Skeletal muscle cell (primary cell): ENCODE measurements around the gene TSEN2.
"Not testable (repeated sequence)": the region's sequence is repeated elsewhere in the genome, so short reads cannot be mapped to it uniquely, and the experiment has no call there.

Experiments used
- DNase-seq: peaks from one replicate; pipeline ENCODE4 v3.0.0-alpha.2; 2010; ENCODE audit warnings: low read depth
- H3K4me3 ChIP-seq: 2 replicates; pipeline ENCODE4 v1.5.1; 2011; ENCODE audit warnings: low read depth, mild to moderate bottlenecking, control low read depth, low read length, moderate library complexity

Gene TSEN2

GRCh38 chr3:12484198-12484982 is at the start of gene TSEN2:
Gene TSEN2 (plus strand): TSS chr3:12484480. CDS start chr3:12489801, 5,321 bp downstream.
- peak; percentile 84 for DNase-seq
- H3K4me3 ChIP-seq: peak within 1 kb of the TSS; percentile 86

- peak; percentile 74 for DNase-seq
- no peak overlapping the region for H3K4me3 ChIP-seq
These were observed 47.6 kb upstream of the TSEN2 start for GRCh38 chr3:12436514-12437220.

- H3K4me3 ChIP-seq: no peak overlapping the region
- DNase-seq: no peak
These were observed 47.1 kb upstream of the TSEN2 start for GRCh38 chr3:12437221-12437605.

- no peak overlapping the region for H3K4me3 ChIP-seq
- no peak for DNase-seq
These were observed 46.4 kb upstream of the TSEN2 start for GRCh38 chr3:12437861-12438260.

- H3K4me3 ChIP-seq: no peak overlapping the region
These were observed 46.0 kb upstream of the TSEN2 start for GRCh38 chr3:12438318-12438717.

GRCh38 chr3:12439161-12439940 is 44.9 kb upstream of the TSEN2 start:
- DNase-seq: no peak
- H3K4me3 ChIP-seq: no peak overlapping the region

More at GRCh38 chr3:12438318-12438717, 46.0 kb upstream of the TSEN2 start:
- DNase-seq: no peak

- no peak overlapping the region for H3K4me3 ChIP-seq
- DNase-seq: peak; percentile 88
These were observed 43.2 kb upstream of the TSEN2 start for GRCh38 chr3:12440927-12441714.

- H3K4me3 ChIP-seq: no peak overlapping the region
- no peak for DNase-seq
These were observed 41.4 kb upstream of the TSEN2 start for GRCh38 chr3:12442654-12443501.

GRCh38 chr3:12443781-12444522 is 40.3 kb upstream of the TSEN2 start:
- H3K4me3 ChIP-seq: no peak overlapping the region
- no peak for DNase-seq

- H3K4me3 ChIP-seq: no peak overlapping the region
- DNase-seq: no peak
These were observed 39.5 kb upstream of the TSEN2 start for GRCh38 chr3:12444582-12445471.

- H3K4me3 ChIP-seq: no peak overlapping the region
- DNase-seq: no peak
These were observed 38.6 kb upstream of the TSEN2 start for GRCh38 chr3:12445523-12446240.

- no peak overlapping the region for H3K4me3 ChIP-seq
- DNase-seq: no peak
These were observed 38.0 kb upstream of the TSEN2 start for GRCh38 chr3:12446298-12446697.

GRCh38 chr3:12447075-12447474 is 37.2 kb upstream of the TSEN2 start:
- no peak for DNase-seq
- H3K4me3 ChIP-seq: no peak overlapping the region

GRCh38 chr3:12448404-12449202 is 35.7 kb upstream of the TSEN2 start:
- DNase-seq, H3K4me3 ChIP-seq: not testable (repeated sequence)

- H3K4me3 ChIP-seq: no peak overlapping the region
- DNase-seq: no peak
These were observed 34.2 kb upstream of the TSEN2 start for GRCh38 chr3:12449889-12450682.
